Sigmoid colon (tissue), 7 donors: ENCODE data around the gene HOXC13. TPM values are rescaled to one million over a fixed set of nuclear protein-coding genes. Genes with fewer than 3 reads are reported as not detected.

Experiments
- DNase-seq: peaks from one replicate; pipeline ENCODE4 v3.0.0-alpha.2; 2019
- H3K27ac ChIP-seq, 4 donors: fragments of 200-600 bp; sonication (generic); one replicate each; pipeline ENCODE4 v1.5.1; 2016 to 2019; ENCODE audit warnings: mild to moderate bottlenecking in 1 of 4
- H3K27me3 ChIP-seq, 3 donors: fragments of 200-600 bp; sonication (generic); one replicate each; pipeline ENCODE4 v1.5.1; 2019; ENCODE audit warnings: mild to moderate bottlenecking in 1 of 3
- H3K36me3 ChIP-seq, 4 donors: fragments of 200-600 bp; sonication (generic); one replicate each; pipeline ENCODE4 v1.5.1; 2016 to 2019
- H3K4me1 ChIP-seq, 4 donors: fragments of 200-600 bp; sonication (generic); one replicate each; pipeline ENCODE4 v1.5.1; 2017 to 2019
- H3K4me3 ChIP-seq, 4 donors: fragments of 200-600 bp; sonication (generic); one replicate each; pipeline ENCODE4 v1.5.1; 2017 to 2019; ENCODE audit warnings: mild to moderate bottlenecking in 2 of 4, moderate library complexity in 1 of 4
- H3K9me3 ChIP-seq, 4 donors: fragments of 200-600 bp in 3 of 4; sonication (generic) in 3 of 4; one replicate each; pipeline versions ENCODE4 v1.5.1 to v1.6.1; 2013 to 2019
- CTCF ChIP-seq, 4 experiments: fragments of 450-650 bp in 3 of 4; fragments of 200-600 bp in 1 of 4; IDR thresholded peaks; one replicate each; pipeline ENCODE4 v1.5.1; 2016 to 2019; ENCODE audit warnings: antibody characterized with exemption in 4 of 4, mild to moderate bottlenecking in 3 of 4, moderate library complexity in 2 of 4
- EP300 ChIP-seq, 4 donors: sonication (generic); formaldehyde crosslinking; IDR thresholded peaks; one replicate each; pipeline ENCODE4 v1.6.1; 2017; ENCODE audit warnings: antibody characterized with exemption in 4 of 4
- POLR2A ChIP-seq, 2 donors: fragments of 450-650 bp; IDR thresholded peaks; one replicate each; pipeline ENCODE4 v1.6.1; 2016; ENCODE audit warnings: antibody characterized with exemption in 2 of 2, mild to moderate bottlenecking in 2 of 2, moderate library complexity in 2 of 2
- POLR2AphosphoS5 ChIP-seq, 4 donors: sonication (generic); formaldehyde crosslinking; IDR thresholded peaks; one replicate each; pipeline ENCODE4 v1.6.1; 2017; ENCODE audit warnings: antibody characterized with exemption in 4 of 4
- WGBS, 2 donors: extraction: QIAGEN DNeasy Blood & Tissue Kit; methylation state at CpG; one replicate each; pipeline ENCODE4 v1.1.7; 2013; 5-methylcytosine and 5-hydroxymethylcytosine counted together
- intact Hi-C: fragments of 100-400 bp; cut with DNase I; formaldehyde crosslinking; loops from one replicate; pipeline ENCODE4 v1.15.1; 2023
- polyA plus RNA-seq, 3 donors: library from polyadenylated mRNA; stranded (reverse); fragments of 200-250 nt; gene quantifications; one replicate each; pipeline ENCODE4 v1.2.3, GENCODE V29; 2013
- total RNA-seq, 4 donors: library from RNA; depleted of rRNA; stranded (reverse); fragments of >200 nt; gene quantifications; one replicate each; pipeline ENCODE4 v1.1.0, GENCODE V29; 2016
- donor health status: healthy with polysubstance abuse.
- donor health status: Bipolar disorder and iron deficiency.
- donor health status: healthy.

The HOXC13 gene
- total and polyA plus RNA-seq, 7 donors, result 0.60 TPM; not detected in 6

GRCh38 chr12:53951577-53952334 is 13.1 kb downstream of the HOXC13 start:
- H3K4me1 ChIP-seq, result peaks cover 0 to 33% (median 14%) of the 10 kb centered on the region in 4 donors
- WGBS, 2 donors, result 4 to 12% methylated on average over 47 of the region's 47 CpGs
- TF ChIP-seq EP300 (IDR thresholded peaks at IDR 0.05), result no peak
- TF ChIP-seq CTCF (IDR thresholded peaks at IDR 0.05), result no peak
- TF ChIP-seq POLR2A (IDR thresholded peaks at IDR 0.05), result no peak
- TF ChIP-seq POLR2AphosphoS5 (IDR thresholded peaks at IDR 0.05), result no peak
- no peak for DNase-seq
- H3K4me3 ChIP-seq, result no peak overlapping the region
- H3K36me3 ChIP-seq, result no peaks in the 10 kb centered on the region
- no peak overlapping the region for H3K27ac ChIP-seq
- H3K27me3 ChIP-seq, result peaks cover 81 to 100% (median 99%) of the 10 kb centered on the region in 3 donors
- intact Hi-C loops, result no loop called here
- H3K9me3 ChIP-seq, result no peaks in the 10 kb centered on the region

- H3K36me3 ChIP-seq, result no peaks in the 10 kb centered on the region
- no peaks in the 10 kb centered on the region for H3K9me3 ChIP-seq
- TF ChIP-seq POLR2AphosphoS5 (IDR thresholded peaks at IDR 0.05) (no peak), CTCF (IDR thresholded peaks at IDR 0.05) (no peak), POLR2A (IDR thresholded peaks at IDR 0.05) (no peak), EP300 (IDR thresholded peaks at IDR 0.05) (no peak)
- no peak for DNase-seq
- peaks cover 81 to 100% (median 99%) of the 10 kb centered on the region in 3 donors for H3K27me3 ChIP-seq
- H3K27ac ChIP-seq, result no peak overlapping the region
- H3K4me3 ChIP-seq, result no peak overlapping the region
- H3K4me1 ChIP-seq, result peaks cover 0 to 33% (median 14%) of the 10 kb centered on the region in 4 donors
- intact Hi-C loops, result no loop called here
- 6 to 8% methylated on average over 13 of the region's 13 CpGs for WGBS, 2 donors
These were observed 13.7 kb downstream of the HOXC13 start for GRCh38 chr12:53952335-53952694.

GRCh38 chr12:53952871-53953734 is 14.5 kb downstream of the HOXC13 start:
- Histone ChIP-seq H3K9me3 (no peaks in the 10 kb centered on the region), H3K4me3 (no peak overlapping the region), H3K4me1 (peaks cover 0 to 33% (median 14%) of the 10 kb centered on the region in 4 donors), H3K36me3 (no peaks in the 10 kb centered on the region), H3K27ac (no peak overlapping the region), H3K27me3 (peaks cover 84 to 100% (median 99%) of the 10 kb centered on the region in 3 donors)
- WGBS, 2 donors, result 5 to 6% methylated on average over 38 of the region's 38 CpGs
- no peak for DNase-seq
- TF ChIP-seq POLR2AphosphoS5 (IDR thresholded peaks at IDR 0.05) (no peak), CTCF (IDR thresholded peaks at IDR 0.05) (no peak), POLR2A (IDR thresholded peaks at IDR 0.05) (no peak)
- intact Hi-C loops, result no loop called here

GRCh38 chr12:53953831-53954693 is 15.4 kb downstream of the HOXC13 start:
- peaks cover 88 to 100% (median 100%) of the 10 kb centered on the region in 3 donors for H3K27me3 ChIP-seq
- no peaks in the 10 kb centered on the region for H3K9me3 ChIP-seq
- TF ChIP-seq POLR2A (IDR thresholded peaks at IDR 0.05) (no peak), CTCF (IDR thresholded peaks at IDR 0.05) (no peak), EP300 (IDR thresholded peaks at IDR 0.05) (no peak), POLR2AphosphoS5 (IDR thresholded peaks at IDR 0.05) (no peak)
- H3K27ac ChIP-seq, result no peak overlapping the region
- peaks cover 0 to 33% (median 14%) of the 10 kb centered on the region in 4 donors for H3K4me1 ChIP-seq
- intact Hi-C loops, result no loop called here
- WGBS, 2 donors, result 6 to 7% methylated on average over 19 of the region's 19 CpGs
- H3K36me3 ChIP-seq, result no peaks in the 10 kb centered on the region
- H3K4me3 ChIP-seq, result no peak overlapping the region
- no peak for DNase-seq
